Measurements from ENCODE around the gene MORN1.

GRCh38 chr1:2378956-2379732 is 12.2 kb downstream of the MORN1 start:
- no peak for TF ChIP-seq POLR2AphosphoS5 (IDR thresholded peaks at IDR 0.05; ENCODE audit: insufficient read depth, low read depth, low read length)
- no peak for TF ChIP-seq CTCF (IDR thresholded peaks at IDR 0.05; ENCODE audit: extremely low read depth in 1 of 2, insufficient read depth in 1 of 2, low read depth in 1 of 2, low read length in 2 of 2)
- no peak for TF ChIP-seq EZH2 (IDR thresholded peaks at IDR 0.05; ENCODE audit: borderline replicate concordance, low read depth, low read length, severe bottlenecking)
- TF ChIP-seq MAX (IDR thresholded peaks at IDR 0.05; ENCODE audit: insufficient read depth, insufficient read length), result no peak
